ENCODE data around the gene DNAJC5. TPM values are rescaled to one million over a fixed set of nuclear protein-coding genes. Genes with fewer than 3 reads are reported as not detected.

Gene DNAJC5
- total RNA-seq, 1 experiment from 2014 or later: 28.5 TPM

- TF ChIP-seq, protein P1, sequence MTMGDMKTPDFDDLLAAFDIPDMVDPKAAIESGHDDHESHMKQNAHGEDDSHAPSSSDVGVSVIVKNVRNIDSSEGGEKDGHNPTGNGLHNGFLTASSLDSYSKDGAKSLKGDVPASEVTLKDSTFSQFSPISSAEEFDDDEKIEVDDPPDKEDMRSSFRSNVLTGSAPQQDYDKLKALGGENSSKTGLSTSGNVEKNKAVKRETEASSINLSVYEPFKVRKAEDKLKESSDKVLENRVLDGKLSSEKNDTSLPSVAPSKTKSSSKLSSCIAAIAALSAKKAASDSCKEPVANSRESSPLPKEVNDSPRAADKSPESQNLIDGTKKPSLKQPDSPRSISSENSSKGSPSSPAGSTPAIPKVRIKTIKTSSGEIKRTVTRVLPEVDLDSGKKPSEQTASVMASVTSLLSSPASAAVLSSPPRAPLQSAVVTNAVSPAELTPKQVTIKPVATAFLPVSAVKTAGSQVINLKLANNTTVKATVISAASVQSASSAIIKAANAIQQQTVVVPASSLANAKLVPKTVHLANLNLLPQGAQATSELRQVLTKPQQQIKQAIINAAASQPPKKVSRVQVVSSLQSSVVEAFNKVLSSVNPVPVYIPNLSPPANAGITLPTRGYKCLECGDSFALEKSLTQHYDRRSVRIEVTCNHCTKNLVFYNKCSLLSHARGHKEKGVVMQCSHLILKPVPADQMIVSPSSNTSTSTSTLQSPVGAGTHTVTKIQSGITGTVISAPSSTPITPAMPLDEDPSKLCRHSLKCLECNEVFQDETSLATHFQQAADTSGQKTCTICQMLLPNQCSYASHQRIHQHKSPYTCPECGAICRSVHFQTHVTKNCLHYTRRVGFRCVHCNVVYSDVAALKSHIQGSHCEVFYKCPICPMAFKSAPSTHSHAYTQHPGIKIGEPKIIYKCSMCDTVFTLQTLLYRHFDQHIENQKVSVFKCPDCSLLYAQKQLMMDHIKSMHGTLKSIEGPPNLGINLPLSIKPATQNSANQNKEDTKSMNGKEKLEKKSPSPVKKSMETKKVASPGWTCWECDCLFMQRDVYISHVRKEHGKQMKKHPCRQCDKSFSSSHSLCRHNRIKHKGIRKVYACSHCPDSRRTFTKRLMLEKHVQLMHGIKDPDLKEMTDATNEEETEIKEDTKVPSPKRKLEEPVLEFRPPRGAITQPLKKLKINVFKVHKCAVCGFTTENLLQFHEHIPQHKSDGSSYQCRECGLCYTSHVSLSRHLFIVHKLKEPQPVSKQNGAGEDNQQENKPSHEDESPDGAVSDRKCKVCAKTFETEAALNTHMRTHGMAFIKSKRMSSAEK (CRISPR knock-in tag; IDR thresholded peaks at IDR 0.05; ENCODE audit: borderline replicate concordance): no peak
Observed at GRCh38 chr20:63863798-63864544, 31.0 kb upstream of the DNAJC5 start (continued).

DNA sequence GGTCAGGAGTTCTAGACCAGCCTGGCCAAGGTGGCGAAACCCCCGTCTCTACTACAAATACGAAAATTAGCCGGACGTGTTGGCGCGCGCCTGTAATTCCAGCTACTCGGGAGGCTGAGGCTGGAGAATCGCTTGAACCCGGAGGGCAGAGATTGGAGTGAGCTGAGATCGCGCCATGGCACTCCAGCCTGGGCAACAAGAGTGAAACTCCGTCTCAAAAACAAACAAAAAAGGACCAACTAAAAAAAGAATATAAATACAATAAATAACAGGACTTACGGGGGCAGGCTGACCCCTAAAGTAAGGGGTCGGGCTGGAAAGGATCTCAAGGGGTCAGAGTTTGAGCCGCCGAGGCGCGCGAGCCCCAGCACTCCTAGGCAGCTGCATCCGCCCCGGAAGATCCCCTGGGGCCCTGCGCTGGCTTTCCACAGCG lies 30.4 kb upstream of the DNAJC5 start:
- Mint-ChIP-seq H3K4me3 (peak overlapping the region; percentile 94), H3K27ac (peak overlapping the region; percentile 79), H3K27me3 (ENCODE audit: low read depth) (no peaks in the 10 kb centered on the region), H3K36me3 (peaks cover 19% of the 10 kb centered on the region), H3K4me1 (peaks cover 28% of the 10 kb centered on the region), H3K9me3 (no peaks in the 10 kb centered on the region)
- ChIA-PET POLR2A (interaction anchor here (0.8 to 3.3 kb wide), 13 partner anchors 10 to 211 kb away, joined by 3 to 22 read pairs (median 4); partner anchors contain the start of genes ARFRP1, DNAJC5, STMN3 and ZBTB46), CTCF (interaction anchor here (0.8 to 5.6 kb wide), 16 partner anchors 9 to 327 kb away, joined by 3 to 68 read pairs (median 6); partner anchors contain the start of genes ARFRP1, PRPF6, SLC2A4RG and ZGPAT)
- no peak for ATAC-seq
- no peak for DNase-seq (ENCODE audit: low spot score)
- TF ChIP-seq HMGXB4 (CRISPR knock-in tag; IDR thresholded peaks at IDR 0.05) (peak; percentile 10; the same call in 1 of the 2 replicates), ZBTB43 (CRISPR knock-in tag; IDR thresholded peaks at IDR 0.05) (0 out of 2 replicates have a peak, but pooled peaks have one; percentile 58), ZNF423 (CRISPR knock-in tag; IDR thresholded peaks at IDR 0.05) (0 out of 2 replicates have a peak, but pooled peaks have one; percentile 6), NFATC4 (CRISPR knock-in tag; IDR thresholded peaks at IDR 0.05) (no peak), HMGA2 (CRISPR knock-in tag; IDR thresholded peaks at IDR 0.05) (peak; percentile 14; the same call in 1 of the 2 replicates), PREB (CRISPR knock-in tag; IDR thresholded peaks at IDR 0.05; ENCODE audit: borderline replicate concordance) (0 out of 2 replicates have a peak, but pooled peaks have one; percentile 18)
- TF ChIP-seq, protein P2, sequence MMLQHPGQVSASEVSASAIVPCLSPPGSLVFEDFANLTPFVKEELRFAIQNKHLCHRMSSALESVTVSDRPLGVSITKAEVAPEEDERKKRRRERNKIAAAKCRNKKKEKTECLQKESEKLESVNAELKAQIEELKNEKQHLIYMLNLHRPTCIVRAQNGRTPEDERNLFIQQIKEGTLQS (CRISPR knock-in tag; conservative IDR thresholded peaks at IDR 0.05): no peak

DNA sequence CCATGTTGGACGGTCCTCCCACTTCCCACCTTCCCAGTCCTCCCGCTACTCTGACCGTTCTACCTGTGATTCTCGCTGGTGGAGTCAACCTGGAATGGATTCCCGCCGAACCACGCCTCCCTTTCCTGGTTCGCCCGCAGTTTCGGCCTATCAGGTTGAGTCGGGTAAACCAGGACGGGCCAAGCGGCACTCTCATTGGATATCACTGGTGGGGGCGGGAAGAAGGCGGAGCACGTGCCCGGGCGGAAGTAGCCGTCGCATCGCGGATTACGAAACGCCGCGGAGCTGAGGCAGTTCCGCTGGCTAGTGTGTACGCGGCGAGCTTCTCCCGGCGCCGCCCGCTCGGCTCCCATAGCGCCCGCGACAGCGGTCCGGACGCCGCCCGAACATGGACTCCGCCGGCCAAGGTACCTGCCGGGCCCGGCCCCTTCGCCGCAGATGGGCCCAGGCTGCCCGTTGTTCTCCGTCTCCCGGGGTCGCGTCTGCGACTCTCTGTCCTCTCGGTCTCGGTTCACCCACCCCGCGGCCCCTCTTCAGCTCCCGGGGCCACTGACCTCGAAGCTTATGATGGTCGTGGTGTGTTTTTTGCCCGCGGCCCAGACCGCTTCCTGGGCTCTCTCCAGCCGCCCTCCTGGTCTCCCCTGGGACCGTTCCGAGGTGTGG lies 29.8 kb upstream of the DNAJC5 start, which contains the start of gene TPD52L2:
Gene TPD52L2, plus strand, starts transcription at position 293 of the 663 bp plus-strand sequence. Its CDS starts 96 bp downstream, at position 389.
- no peaks in the 10 kb centered on the region for H3K9me3 Mint-ChIP-seq
- peaks cover 27% of the 10 kb centered on the region for H3K4me1 Mint-ChIP-seq
- peak; percentile 94 for ATAC-seq
- peak; percentile 99 for DNase-seq (ENCODE audit: low spot score)
- peak within 1 kb of the TSS; percentile 94 for H3K4me3 Mint-ChIP-seq
- H3K27me3 Mint-ChIP-seq (ENCODE audit: low read depth): no peaks in the 10 kb centered on the region
- H3K27ac Mint-ChIP-seq: peak within 1 kb of the TSS; percentile 87
- peaks cover 25% of the 10 kb centered on the region for H3K36me3 Mint-ChIP-seq
- POLR2A ChIA-PET: interaction anchor here (0.8 to 3.3 kb wide), 15 partner anchors 10 to 238 kb away, joined by 3 to 22 read pairs (median 4); partner anchors contain the start of genes ARFRP1, DNAJC5, GMEB2 and STMN3
- CTCF ChIA-PET: interaction anchor here (0.6 to 5.6 kb wide), 18 partner anchors 10 to 327 kb away, joined by 3 to 68 read pairs (median 6); partner anchors contain the start of genes ARFRP1, PRPF6, SLC2A4RG and ZGPAT
- TF ChIP-seq, protein P3, sequence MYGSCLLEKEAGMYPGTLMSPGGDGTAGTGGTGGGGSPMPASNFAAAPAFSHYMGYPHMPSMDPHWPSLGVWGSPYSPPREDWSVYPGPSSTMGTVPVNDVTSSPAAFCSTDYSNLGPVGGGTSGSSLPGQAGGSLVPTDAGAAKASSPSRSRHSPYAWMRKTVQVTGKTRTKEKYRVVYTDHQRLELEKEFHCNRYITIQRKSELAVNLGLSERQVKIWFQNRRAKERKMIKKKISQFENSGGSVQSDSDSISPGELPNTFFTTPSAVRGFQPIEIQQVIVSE (CRISPR knock-in tag; IDR thresholded peaks at IDR 0.05; ENCODE audit: borderline replicate concordance): no peak
- TF ChIP-seq, protein P4, sequence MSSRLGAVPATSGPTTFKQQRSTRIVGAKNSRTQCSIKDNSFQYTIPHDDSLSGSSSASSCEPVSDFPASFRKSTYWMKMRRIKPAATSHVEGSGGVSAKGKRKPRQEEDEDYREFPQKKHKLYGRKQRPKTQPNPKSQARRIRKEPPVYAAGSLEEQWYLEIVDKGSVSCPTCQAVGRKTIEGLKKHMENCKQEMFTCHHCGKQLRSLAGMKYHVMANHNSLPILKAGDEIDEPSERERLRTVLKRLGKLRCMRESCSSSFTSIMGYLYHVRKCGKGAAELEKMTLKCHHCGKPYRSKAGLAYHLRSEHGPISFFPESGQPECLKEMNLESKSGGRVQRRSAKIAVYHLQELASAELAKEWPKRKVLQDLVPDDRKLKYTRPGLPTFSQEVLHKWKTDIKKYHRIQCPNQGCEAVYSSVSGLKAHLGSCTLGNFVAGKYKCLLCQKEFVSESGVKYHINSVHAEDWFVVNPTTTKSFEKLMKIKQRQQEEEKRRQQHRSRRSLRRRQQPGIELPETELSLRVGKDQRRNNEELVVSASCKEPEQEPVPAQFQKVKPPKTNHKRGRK (CRISPR knock-in tag; IDR thresholded peaks at IDR 0.05; ENCODE audit: borderline replicate concordance): no peak
- TF ChIP-seq, protein P5, sequence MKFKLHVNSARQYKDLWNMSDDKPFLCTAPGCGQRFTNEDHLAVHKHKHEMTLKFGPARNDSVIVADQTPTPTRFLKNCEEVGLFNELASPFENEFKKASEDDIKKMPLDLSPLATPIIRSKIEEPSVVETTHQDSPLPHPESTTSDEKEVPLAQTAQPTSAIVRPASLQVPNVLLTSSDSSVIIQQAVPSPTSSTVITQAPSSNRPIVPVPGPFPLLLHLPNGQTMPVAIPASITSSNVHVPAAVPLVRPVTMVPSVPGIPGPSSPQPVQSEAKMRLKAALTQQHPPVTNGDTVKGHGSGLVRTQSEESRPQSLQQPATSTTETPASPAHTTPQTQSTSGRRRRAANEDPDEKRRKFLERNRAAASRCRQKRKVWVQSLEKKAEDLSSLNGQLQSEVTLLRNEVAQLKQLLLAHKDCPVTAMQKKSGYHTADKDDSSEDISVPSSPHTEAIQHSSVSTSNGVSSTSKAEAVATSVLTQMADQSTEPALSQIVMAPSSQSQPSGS (CRISPR knock-in tag; IDR thresholded peaks at IDR 0.05; ENCODE audit: borderline replicate concordance, low read depth): no peak
- peak; percentile 97 for TF ChIP-seq FOXK1 (CRISPR knock-in tag; IDR thresholded peaks at IDR 0.05)
